Astrocyte (in vitro differentiated cells and primary cell): ENCODE data around the gene RBPJL.

Experiments used
- CTCF ChIP-seq: IDR thresholded peaks from 2 replicates; pipeline ENCODE4 v1.5.1; 2011; ENCODE audit warnings: low read depth, mild to moderate bottlenecking, inconsistent platforms, low read length, moderate library complexity; ENCODE audit not compliant: insufficient read depth
- EZH2 ChIP-seq: IDR thresholded peaks from 2 replicates; pipeline ENCODE4 v1.6.1; 2012; ENCODE audit warnings: mild to moderate bottlenecking, low read length, inconsistent platforms; ENCODE audit not compliant: insufficient read depth

DNA sequence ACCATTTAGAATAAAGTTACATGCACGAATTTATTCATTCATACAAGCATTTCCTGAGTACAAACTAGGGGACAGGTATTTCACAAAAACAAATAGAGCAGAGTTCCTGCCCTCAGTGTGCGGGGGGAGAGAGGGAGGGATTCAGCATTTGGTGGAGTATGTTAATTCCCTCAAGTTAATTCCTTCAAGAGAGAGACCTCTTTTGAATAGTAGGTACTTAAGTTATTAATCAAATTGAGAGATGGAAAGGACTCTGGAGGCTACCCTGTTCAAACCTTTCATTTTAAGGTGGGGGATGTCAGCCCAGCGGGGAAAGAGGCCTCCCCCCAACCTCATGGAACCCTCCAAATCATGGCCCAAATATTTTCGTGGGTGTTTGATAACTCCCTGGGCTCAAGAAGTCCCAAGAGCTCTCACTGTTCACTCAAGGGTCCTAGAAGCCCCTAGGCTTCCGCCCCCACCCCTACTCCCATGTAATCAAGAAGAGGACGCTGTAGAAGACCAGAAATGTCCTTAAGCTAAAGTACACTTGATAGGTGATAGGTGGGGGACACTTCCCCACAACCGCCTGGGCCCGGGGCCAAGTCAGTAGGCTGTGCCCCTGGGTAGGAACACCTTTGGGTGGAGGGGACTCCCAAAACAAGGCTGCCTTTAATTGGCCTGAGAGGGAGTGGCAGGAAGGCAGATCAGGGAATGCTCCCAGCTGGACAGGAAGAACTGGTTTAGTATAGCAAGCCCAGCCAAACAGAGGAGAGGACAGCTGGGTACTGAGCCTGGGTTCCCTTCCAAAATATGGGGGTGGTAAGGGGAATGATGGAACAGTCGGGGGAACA lies 38.7 kb downstream of the RBPJL start:
- no peak for TF ChIP-seq CTCF
- TF ChIP-seq EZH2, result no peak
